Measurements from ENCODE around the gene SCYL2.

DNA sequence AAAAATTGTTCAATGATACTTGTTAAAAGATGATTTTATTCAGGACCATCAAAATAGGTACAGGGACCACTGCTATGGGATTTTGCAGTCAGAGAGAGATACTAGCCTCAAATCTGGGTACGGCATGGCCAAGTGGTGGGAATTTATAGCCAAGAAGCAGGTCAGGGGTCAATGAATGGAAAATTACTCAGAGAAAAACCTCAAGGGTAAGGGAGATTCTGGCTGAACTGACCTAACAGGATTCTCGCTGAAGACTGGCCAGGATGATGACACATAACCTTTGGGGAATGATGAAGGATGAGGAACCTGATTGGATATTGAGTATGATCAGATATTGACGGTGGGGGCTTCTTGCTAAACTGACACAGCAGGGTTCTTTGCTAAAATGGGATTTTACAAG lies 32.8 kb upstream of the SCYL2 start:
- no peak for TF ChIP-seq EZH2 (IDR thresholded peaks at IDR 0.05; ENCODE audit: low read length)
- TF ChIP-seq, protein P1, sequence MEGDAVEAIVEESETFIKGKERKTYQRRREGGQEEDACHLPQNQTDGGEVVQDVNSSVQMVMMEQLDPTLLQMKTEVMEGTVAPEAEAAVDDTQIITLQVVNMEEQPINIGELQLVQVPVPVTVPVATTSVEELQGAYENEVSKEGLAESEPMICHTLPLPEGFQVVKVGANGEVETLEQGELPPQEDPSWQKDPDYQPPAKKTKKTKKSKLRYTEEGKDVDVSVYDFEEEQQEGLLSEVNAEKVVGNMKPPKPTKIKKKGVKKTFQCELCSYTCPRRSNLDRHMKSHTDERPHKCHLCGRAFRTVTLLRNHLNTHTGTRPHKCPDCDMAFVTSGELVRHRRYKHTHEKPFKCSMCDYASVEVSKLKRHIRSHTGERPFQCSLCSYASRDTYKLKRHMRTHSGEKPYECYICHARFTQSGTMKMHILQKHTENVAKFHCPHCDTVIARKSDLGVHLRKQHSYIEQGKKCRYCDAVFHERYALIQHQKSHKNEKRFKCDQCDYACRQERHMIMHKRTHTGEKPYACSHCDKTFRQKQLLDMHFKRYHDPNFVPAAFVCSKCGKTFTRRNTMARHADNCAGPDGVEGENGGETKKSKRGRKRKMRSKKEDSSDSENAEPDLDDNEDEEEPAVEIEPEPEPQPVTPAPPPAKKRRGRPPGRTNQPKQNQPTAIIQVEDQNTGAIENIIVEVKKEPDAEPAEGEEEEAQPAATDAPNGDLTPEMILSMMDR (optimal IDR thresholded peaks at IDR 0.05 in 1 of 3, IDR thresholded peaks at IDR 0.05 in 1 of 3, conservative IDR thresholded peaks at IDR 0.05 in 1 of 3; ENCODE audit: extremely low read depth in 1 of 3, insufficient read depth in 2 of 3, low read length in 3 of 3) = no peak
